ENCODE results near the gene DOK7. TPM values are rescaled to one million over a fixed set of nuclear protein-coding genes. Genes with fewer than 3 reads are reported as not detected.
A peak's percentile ranks its signal among the peaks of the same experiment; 100 is the strongest.

The DOK7 gene
- total RNA-seq, 1 experiment from 2014 or later: 0.26 TPM

DNA sequence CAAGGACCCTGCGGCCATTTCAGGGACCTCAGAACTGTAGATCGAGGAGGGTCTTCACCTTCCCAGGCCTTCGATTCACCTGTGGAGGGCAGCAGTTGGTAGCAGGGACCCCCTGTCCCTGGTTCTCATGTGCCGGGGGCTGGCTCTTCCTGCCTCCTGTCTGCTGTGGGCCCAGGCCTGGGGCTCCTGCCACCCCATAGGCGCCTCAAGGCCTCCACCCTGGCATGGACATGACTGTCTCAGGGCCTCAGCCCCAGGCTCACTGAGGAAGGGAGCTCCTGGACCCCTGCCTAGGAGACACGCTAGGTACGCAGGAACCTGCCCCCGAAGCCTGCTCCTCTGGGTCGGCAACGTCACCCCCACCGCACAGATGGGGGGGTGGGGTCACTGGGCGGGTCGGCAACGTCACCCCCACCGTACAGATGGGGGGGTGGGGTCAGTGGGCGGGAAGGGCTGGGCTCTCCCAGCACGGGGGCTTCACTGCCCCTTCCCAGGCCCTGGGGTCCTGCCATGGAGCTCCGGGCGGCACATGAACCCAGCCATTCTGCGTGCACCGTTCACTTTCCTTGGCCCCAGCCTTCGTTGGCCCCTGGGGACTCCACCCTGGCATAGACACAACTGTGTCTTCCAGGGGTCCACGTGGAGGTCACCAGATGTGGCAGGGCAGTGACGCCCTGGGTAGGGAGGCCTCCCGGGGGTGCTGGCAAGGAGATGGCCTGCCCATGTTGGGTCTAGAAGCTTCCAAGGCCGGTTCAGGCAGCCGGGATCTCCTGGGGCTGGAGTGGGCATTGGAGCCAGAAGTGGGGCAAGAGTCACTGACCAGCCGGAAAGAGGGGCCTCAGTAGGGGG lies 24.9 kb upstream of the DOK7 start:
- no peak overlapping the region for H4K8ac ChIP-seq (replicated peaks; ENCODE audit: insufficient read length, low read depth, low read length)
- no CpG with 5 or more reads among the region's 28 CpGs for WGBS (ENCODE audit: extremely low coverage, insufficient read length, low lambda C conversion rate)
- no peak overlapping the region for H3K56ac ChIP-seq (ENCODE audit: insufficient read length, low read depth, low read length)
- H3K4me2 ChIP-seq (ENCODE audit: insufficient read depth, insufficient read length, low read length): no peak overlapping the region
- H4K91ac ChIP-seq (ENCODE audit: insufficient read length, low read depth, low read length): no peak overlapping the region
- no peak overlapping the region for H2BK20ac ChIP-seq (ENCODE audit: low read depth, low read length, poor library complexity, severe bottlenecking)
- no peak overlapping the region for H2AK5ac ChIP-seq (ENCODE audit: insufficient read length, low read length)
- Mint-ChIP-seq H3K4me1 (peaks cover 2 to 13% of the 10 kb centered on the region in 2 experiments; a peak in 3 of 4 replicates), H3K9me3 (no peaks in the 10 kb centered on the region), H3K27me3 (ENCODE audit: low read depth) (no peaks in the 10 kb centered on the region; the same call in 1 of the 2 replicates), H3K4me3 (no peak overlapping the region), H3K27ac (peak overlapping the region in 1 of 3 experiments; percentile 83; a peak in 2 of 7 replicates), H3K36me3 (ENCODE audit: insufficient read depth in 1 of 3, low read depth in 3 of 3) (no peaks in the 10 kb centered on the region)
- H3K27me3 ChIP-seq (ENCODE audit: insufficient read depth, low read length): no peaks in the 10 kb centered on the region
- H2AFZ ChIP-seq (ENCODE audit: low read length): no peak overlapping the region
- H3K9ac ChIP-seq (ENCODE audit: extremely low read depth, insufficient read length, low read length): no peak overlapping the region
- no peak overlapping the region for H3K18ac ChIP-seq (ENCODE audit: insufficient read length, low read depth, low read length)
- no peak overlapping the region for H3T11ph ChIP-seq (ENCODE audit: low read length)
- DNase-seq: no peak
- H3K9me3 ChIP-seq (ENCODE audit: control insufficient read depth, low read depth, low read length): no peaks in the 10 kb centered on the region
- H2BK15ac ChIP-seq (ENCODE audit: low read depth, low read length): no peak overlapping the region
- no peaks in the 10 kb centered on the region for H3K23me2 ChIP-seq (ENCODE audit: insufficient read length, low read depth, low read length, poor library complexity, severe bottlenecking)
- no peak overlapping the region for H2BK12ac ChIP-seq (ENCODE audit: insufficient read length, low read depth, low read length)
- TF ChIP-seq CTCF (conservative IDR thresholded peaks at IDR 0.05): no peak
- H3K27ac ChIP-seq (ENCODE audit: insufficient read length, low read depth, low read length): no peak overlapping the region
- H3K79me1 ChIP-seq (ENCODE audit: insufficient read depth, low read depth, low read length, poor library complexity, severe bottlenecking): no peaks in the 10 kb centered on the region
- no peaks in the 10 kb centered on the region for H4K20me1 ChIP-seq (ENCODE audit: control insufficient read depth, insufficient read depth, insufficient read length)
- H3K4ac ChIP-seq (ENCODE audit: low read depth, low read length): no peak overlapping the region
- no peaks in the 10 kb centered on the region for H3K4me1 ChIP-seq (ENCODE audit: insufficient read depth, low read length)
- H3K23ac ChIP-seq (ENCODE audit: insufficient read length, low read depth, low read length): no peak overlapping the region
- no peak overlapping the region for H2BK5ac ChIP-seq (ENCODE audit: insufficient read length, low read length)
- no peak overlapping the region for H2BK120ac ChIP-seq (ENCODE audit: low read depth, low read length, poor library complexity, severe bottlenecking)
- no peak overlapping the region for H3K14ac ChIP-seq (ENCODE audit: insufficient read depth, low read length)
- H3K79me2 ChIP-seq (ENCODE audit: insufficient read depth, low read length): no peaks in the 10 kb centered on the region
- H4K5ac ChIP-seq (ENCODE audit: insufficient read length, low read depth, low read length): no peak overlapping the region

All from H9 (cell line).